Colon (tissue), 2 donors: Measurements from ENCODE around the gene SNX15.

Experiments
- FAIRE-seq: peaks from 2 replicates; lab custom pipeline; 2012; peaks lifted over from hg19 to GRCh38; lab: Jason Lieb, UNC
- donor health status: control.
- donor health status: control.

The SNX15 gene

GRCh38 chr11:65084598-65085375 is 57.5 kb downstream of the SNX15 start:
- no peak for FAIRE-seq

GRCh38 chr11:65085446-65085845 is 58.2 kb downstream of the SNX15 start:
- FAIRE-seq = no peak

- no peak for FAIRE-seq
Measured at GRCh38 chr11:65086809-65087208, 59.6 kb downstream of the SNX15 start.

GRCh38 chr11:65087216-65087615 is 60.0 kb downstream of the SNX15 start:
- FAIRE-seq = no peak

GRCh38 chr11:65087827-65088226 is 60.6 kb downstream of the SNX15 start:
- no peak for FAIRE-seq

GRCh38 chr11:65089621-65090020 is 62.4 kb downstream of the SNX15 start:
- FAIRE-seq = no peak
